HG02610 (cell line): ENCODE results near the gene NKD1.

Source experiments
- ATAC-seq: cut with Tn5 transposase; IDR thresholded peaks from one replicate; pipeline ENCODE4 v1.9.1; 2021; ENCODE audit warnings: mild to moderate bottlenecking, moderate library complexity; ENCODE audit not compliant: unreplicated experiment

Gene NKD1

GRCh38 chr16:50622643-50623369 is 74.6 kb downstream of the NKD1 start:
- ATAC-seq: no peak

GRCh38 chr16:50624449-50624970 is 76.3 kb downstream of the NKD1 start:
- ATAC-seq: no peak

- ATAC-seq: no peak
Measured at GRCh38 chr16:50625374-50625773, 77.2 kb downstream of the NKD1 start.

GRCh38 chr16:50626868-50627267 is 78.7 kb downstream of the NKD1 start:
- ATAC-seq: no peak

- ATAC-seq: no peak
Measured at GRCh38 chr16:50627419-50627818, 79.2 kb downstream of the NKD1 start.

- no peak for ATAC-seq
Measured at GRCh38 chr16:50628156-50628802, 80.1 kb downstream of the NKD1 start.

- ATAC-seq: no peak
Measured at GRCh38 chr16:50629334-50629733, 81.1 kb downstream of the NKD1 start.

- ATAC-seq: no peak
Measured at GRCh38 chr16:50630394-50631020, 82.3 kb downstream of the NKD1 start.

- no peak for ATAC-seq
Measured at GRCh38 chr16:50631249-50631984, 83.2 kb downstream of the NKD1 start.

- ATAC-seq: no peak
Measured at GRCh38 chr16:50631985-50632576, 83.9 kb downstream of the NKD1 start.

GRCh38 chr16:50632927-50633800 is 85.0 kb downstream of the NKD1 start:
- ATAC-seq: no peak

- no peak for ATAC-seq
Measured at GRCh38 chr16:50634090-50634489, 85.9 kb downstream of the NKD1 start.

GRCh38 chr16:50634947-50635346 is 86.8 kb downstream of the NKD1 start:
- ATAC-seq: no peak

- ATAC-seq: no peak
Measured at GRCh38 chr16:50635505-50636392, 87.6 kb downstream of the NKD1 start.

GRCh38 chr16:50636753-50637374 is 88.7 kb downstream of the NKD1 start:
- ATAC-seq: no peak

GRCh38 chr16:50637716-50638602 is 89.8 kb downstream of the NKD1 start:
- ATAC-seq: no peak
